OCI-LY3 (cell line): ENCODE measurements around the gene BAIAP3.

Experiments used
- CTCF ChIP-seq: fragments of 200-600, 300-600 bp; sonication (generic); IDR thresholded peaks from 2 replicates; pipeline ENCODE4 v1.5.1; 2014; ENCODE audit warnings: antibody characterized with exemption, low read length, low read depth
- EZH2phosphoT487 ChIP-seq: fragments of 200-600 bp; shearing (Covaris generic); IDR thresholded peaks from 2 replicates; pipeline ENCODE4 v1.6.1; 2018; ENCODE audit warnings: antibody characterized with exemption, mixed run types, low read depth

- TF ChIP-seq CTCF (no peak), EZH2phosphoT487 (no peak)
Measured at GRCh38 chr16:1324286-1324826, 9.1 kb upstream of the BAIAP3 start.
